Measurements from ENCODE around the gene ENHO. TPM values are rescaled to one million over a fixed set of nuclear protein-coding genes. Genes with fewer than 3 reads are reported as not detected.
"Not testable (repeated sequence)": the region's sequence is repeated elsewhere in the genome, so short reads cannot be mapped to it uniquely, and the experiment has no call there.

Gene ENHO
- total and polyA plus RNA-seq, 12 donors, result 0.32 to 1.2 (median 0.46) TPM; not detected in 4

GRCh38 chr9:34541540-34541939 lies 18.8 kb upstream of the ENHO start:
- intact Hi-C loops (cut with DNase I), result no loop called here
- ATAC-seq (no peak), DNase-seq (no peak)
- Histone ChIP-seq H3K36me3 (no peaks in the 10 kb centered on the region), H3K4me3 (no peak overlapping the region), H3K27ac (no peak overlapping the region), H3K4me1 (no peaks in the 10 kb centered on the region), H3K9me3 (no peaks in the 10 kb centered on the region), H3K27me3 (peaks cover 0 to 18% (median 8%) of the 10 kb centered on the region in 7 donors)
- WGBS, 2 donors, result 80 to 87% methylated on average over 7 of the region's 7 CpGs
- TF ChIP-seq CTCF (IDR thresholded peaks at IDR 0.05), result no peak

- no peaks in the 10 kb centered on the region for H3K9me3 ChIP-seq
- no peak for TF ChIP-seq CTCF (IDR thresholded peaks at IDR 0.05)
- 76 to 80% methylated on average over 2 of the region's 2 CpGs for WGBS, 2 donors
- H3K4me1 ChIP-seq, result no peaks in the 10 kb centered on the region
- H3K4me3 ChIP-seq, result no peak overlapping the region
- intact Hi-C loops (cut with DNase I), result no loop called here
- DNase-seq (no peak), ATAC-seq (no peak)
- peaks cover 0 to 19% (median 13%) of the 10 kb centered on the region in 7 donors for H3K27me3 ChIP-seq
- no peak overlapping the region for H3K27ac ChIP-seq
- H3K36me3 ChIP-seq, result no peaks in the 10 kb centered on the region
Measured at GRCh38 chr9:34540827-34541226, 18.0 kb upstream of the ENHO start.

- no peaks in the 10 kb centered on the region for H3K4me1 ChIP-seq
- no peak for ATAC-seq
- TF ChIP-seq CTCF (IDR thresholded peaks at IDR 0.05), result no peak
- no peak overlapping the region for H3K4me3 ChIP-seq
- H3K27ac ChIP-seq, result no peak overlapping the region
- H3K9me3 ChIP-seq, result peaks cover 0 to 8% (median 0%) of the 10 kb centered on the region in 11 donors
- no peaks in the 10 kb centered on the region for H3K36me3 ChIP-seq
- WGBS, 2 donors, result 54 to 61% methylated on average over 7 of the region's 7 CpGs
- no peak for DNase-seq
- intact Hi-C loops (cut with DNase I), result no loop called here
- peaks cover 0 to 48% (median 25%) of the 10 kb centered on the region in 7 donors for H3K27me3 ChIP-seq
Measured at GRCh38 chr9:34536685-34537084, 13.9 kb upstream of the ENHO start.

GRCh38 chr9:34532041-34532440 lies 9.3 kb upstream of the ENHO start:
- H3K27ac ChIP-seq; H3K4me1 ChIP-seq; H3K36me3 ChIP-seq; ATAC-seq; intact Hi-C loops (cut with DNase I); DNase-seq; H3K9me3 ChIP-seq; H3K4me3 ChIP-seq: not testable (repeated sequence)
- peaks cover 0 to 42% (median 23%) of the 10 kb centered on the region in 7 donors for H3K27me3 ChIP-seq
- 91 to 94% methylated on average over 7 of the region's 8 CpGs for WGBS, 2 donors

GRCh38 chr9:34526026-34526425 lies 3.2 kb upstream of the ENHO start:
- H3K4me1 ChIP-seq, result peaks cover 0 to 10% (median 8%) of the 10 kb centered on the region in 9 donors
- ATAC-seq (no peak), DNase-seq (no peak)
- no peak overlapping the region for H3K27ac ChIP-seq
- H3K27me3 ChIP-seq, result peaks cover 0 to 26% (median 0%) of the 10 kb centered on the region in 7 donors
- intact Hi-C loops (cut with DNase I), result no loop called here
- WGBS, 2 donors, result 73 to 77% methylated on average over 2 of the region's 2 CpGs
- H3K4me3 ChIP-seq, result no peak overlapping the region
- no peak for TF ChIP-seq CTCF (IDR thresholded peaks at IDR 0.05)
- H3K36me3 ChIP-seq, result no peaks in the 10 kb centered on the region
- no peaks in the 10 kb centered on the region for H3K9me3 ChIP-seq
